Testis (tissue), 2 donors: ENCODE data around the gene KIAA1210.

Experiments
- CTCF ChIP-seq, 3 experiments: fragments of 450-650 bp in 2 of 3; fragments of 200-600 bp in 1 of 3; sonication (generic) in 1 of 3; IDR thresholded peaks; one replicate each; pipeline ENCODE4 v1.5.1; 2016 to 2019; ENCODE audit warnings: antibody characterized with exemption in 3 of 3, mild to moderate bottlenecking in 2 of 3, moderate library complexity in 1 of 3
- POLR2A ChIP-seq: fragments of 450-650 bp; IDR thresholded peaks from one replicate; pipeline ENCODE4 v1.6.1; 2017; ENCODE audit warnings: antibody characterized with exemption, mild to moderate bottlenecking, moderate library complexity

DNA sequence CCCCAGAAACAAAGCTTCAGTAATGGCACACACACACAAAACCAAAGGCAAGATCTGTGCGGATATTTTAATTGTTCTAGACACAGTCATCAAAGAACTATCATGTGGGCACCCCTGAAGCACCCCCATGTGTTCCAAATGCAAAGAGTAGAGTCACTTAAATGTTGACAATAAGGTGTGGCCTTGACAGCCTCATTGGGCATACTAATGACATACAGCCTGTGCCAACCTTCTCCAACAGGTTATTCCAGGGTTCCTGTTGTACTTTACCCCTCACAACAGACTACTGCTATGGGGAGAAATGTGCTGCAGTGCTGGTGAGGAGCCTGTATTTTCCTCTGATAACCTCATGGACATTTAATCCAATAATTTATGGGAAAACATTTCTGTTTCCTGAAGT lies 84.6 kb downstream of the KIAA1210 start:
- TF ChIP-seq CTCF (IDR thresholded peaks at IDR 0.05): no peak
- no peak for TF ChIP-seq POLR2A
